ENCODE measurements around the gene PRKCA. TPM values are rescaled to one million over a fixed set of nuclear protein-coding genes. Genes with fewer than 3 reads are reported as not detected.

Gene PRKCA
- total RNA-seq, 1 experiment from 2014 or later: 29.5 TPM

DNA sequence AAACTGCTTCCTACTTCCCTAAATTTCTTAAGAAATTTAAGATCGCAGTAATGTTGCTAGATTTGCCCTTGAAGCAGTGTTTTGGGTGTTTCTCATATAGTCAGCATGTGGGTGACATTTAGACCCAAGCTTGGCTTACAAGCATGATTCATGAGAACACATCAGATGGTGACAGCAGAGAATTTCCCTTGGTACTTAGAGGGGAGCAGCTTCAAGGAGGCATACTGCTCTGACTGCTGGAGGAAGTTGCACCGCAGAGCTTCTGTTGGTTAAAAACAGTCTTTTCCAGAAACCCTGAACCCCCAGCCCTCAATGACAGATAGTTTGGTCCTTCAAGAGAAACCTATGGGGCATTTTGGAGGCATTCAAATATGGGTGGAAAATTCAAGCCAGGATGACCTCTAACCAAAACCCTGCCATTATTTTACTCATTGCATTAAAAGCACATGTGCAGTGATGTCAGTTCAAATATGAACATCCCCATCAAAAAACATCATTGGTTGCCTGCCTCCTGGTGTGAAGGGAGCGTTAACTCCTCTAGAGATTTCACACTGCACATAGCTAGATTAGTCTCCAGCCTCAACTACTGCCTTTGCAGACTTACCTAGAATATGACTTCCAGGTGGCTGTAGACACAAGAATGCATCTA, 331.0 kb downstream of the PRKCA start:
- Mint-ChIP-seq H3K27me3 (ENCODE audit: low read depth) (no peaks in the 10 kb centered on the region), H3K27ac (no peak overlapping the region), H3K36me3 (no peaks in the 10 kb centered on the region), H3K4me3 (no peak overlapping the region), H3K9me3 (no peaks in the 10 kb centered on the region), H3K4me1 (no peaks in the 10 kb centered on the region; the same call in 1 of the 2 replicates)
- DNase-seq (ENCODE audit: low spot score): no peak
- ChIA-PET POLR2A (no interaction called here), CTCF (no interaction called here)
- TF ChIP-seq ZNF423 (CRISPR knock-in tag; IDR thresholded peaks at IDR 0.05) (no peak), OVOL2 (CRISPR knock-in tag; IDR thresholded peaks at IDR 0.05; ENCODE audit: borderline replicate concordance) (no peak), RELA (CRISPR knock-in tag; IDR thresholded peaks at IDR 0.05; ENCODE audit: borderline replicate concordance) (no peak), NR1H2 (CRISPR knock-in tag; IDR thresholded peaks at IDR 0.05) (no peak), ZNF671 (CRISPR knock-in tag; IDR thresholded peaks at IDR 0.05) (no peak), JUN (CRISPR knock-in tag; IDR thresholded peaks at IDR 0.05) (no peak)
- TF ChIP-seq, protein P1, sequence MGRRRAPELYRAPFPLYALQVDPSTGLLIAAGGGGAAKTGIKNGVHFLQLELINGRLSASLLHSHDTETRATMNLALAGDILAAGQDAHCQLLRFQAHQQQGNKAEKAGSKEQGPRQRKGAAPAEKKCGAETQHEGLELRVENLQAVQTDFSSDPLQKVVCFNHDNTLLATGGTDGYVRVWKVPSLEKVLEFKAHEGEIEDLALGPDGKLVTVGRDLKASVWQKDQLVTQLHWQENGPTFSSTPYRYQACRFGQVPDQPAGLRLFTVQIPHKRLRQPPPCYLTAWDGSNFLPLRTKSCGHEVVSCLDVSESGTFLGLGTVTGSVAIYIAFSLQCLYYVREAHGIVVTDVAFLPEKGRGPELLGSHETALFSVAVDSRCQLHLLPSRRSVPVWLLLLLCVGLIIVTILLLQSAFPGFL (CRISPR knock-in tag; IDR thresholded peaks at IDR 0.05; ENCODE audit: borderline replicate concordance): no peak
- TF ChIP-seq, protein P2, sequence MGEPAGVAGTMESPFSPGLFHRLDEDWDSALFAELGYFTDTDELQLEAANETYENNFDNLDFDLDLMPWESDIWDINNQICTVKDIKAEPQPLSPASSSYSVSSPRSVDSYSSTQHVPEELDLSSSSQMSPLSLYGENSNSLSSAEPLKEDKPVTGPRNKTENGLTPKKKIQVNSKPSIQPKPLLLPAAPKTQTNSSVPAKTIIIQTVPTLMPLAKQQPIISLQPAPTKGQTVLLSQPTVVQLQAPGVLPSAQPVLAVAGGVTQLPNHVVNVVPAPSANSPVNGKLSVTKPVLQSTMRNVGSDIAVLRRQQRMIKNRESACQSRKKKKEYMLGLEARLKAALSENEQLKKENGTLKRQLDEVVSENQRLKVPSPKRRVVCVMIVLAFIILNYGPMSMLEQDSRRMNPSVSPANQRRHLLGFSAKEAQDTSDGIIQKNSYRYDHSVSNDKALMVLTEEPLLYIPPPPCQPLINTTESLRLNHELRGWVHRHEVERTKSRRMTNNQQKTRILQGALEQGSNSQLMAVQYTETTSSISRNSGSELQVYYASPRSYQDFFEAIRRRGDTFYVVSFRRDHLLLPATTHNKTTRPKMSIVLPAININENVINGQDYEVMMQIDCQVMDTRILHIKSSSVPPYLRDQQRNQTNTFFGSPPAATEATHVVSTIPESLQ (CRISPR knock-in tag; IDR thresholded peaks at IDR 0.05): no peak
- TF ChIP-seq, protein P3, sequence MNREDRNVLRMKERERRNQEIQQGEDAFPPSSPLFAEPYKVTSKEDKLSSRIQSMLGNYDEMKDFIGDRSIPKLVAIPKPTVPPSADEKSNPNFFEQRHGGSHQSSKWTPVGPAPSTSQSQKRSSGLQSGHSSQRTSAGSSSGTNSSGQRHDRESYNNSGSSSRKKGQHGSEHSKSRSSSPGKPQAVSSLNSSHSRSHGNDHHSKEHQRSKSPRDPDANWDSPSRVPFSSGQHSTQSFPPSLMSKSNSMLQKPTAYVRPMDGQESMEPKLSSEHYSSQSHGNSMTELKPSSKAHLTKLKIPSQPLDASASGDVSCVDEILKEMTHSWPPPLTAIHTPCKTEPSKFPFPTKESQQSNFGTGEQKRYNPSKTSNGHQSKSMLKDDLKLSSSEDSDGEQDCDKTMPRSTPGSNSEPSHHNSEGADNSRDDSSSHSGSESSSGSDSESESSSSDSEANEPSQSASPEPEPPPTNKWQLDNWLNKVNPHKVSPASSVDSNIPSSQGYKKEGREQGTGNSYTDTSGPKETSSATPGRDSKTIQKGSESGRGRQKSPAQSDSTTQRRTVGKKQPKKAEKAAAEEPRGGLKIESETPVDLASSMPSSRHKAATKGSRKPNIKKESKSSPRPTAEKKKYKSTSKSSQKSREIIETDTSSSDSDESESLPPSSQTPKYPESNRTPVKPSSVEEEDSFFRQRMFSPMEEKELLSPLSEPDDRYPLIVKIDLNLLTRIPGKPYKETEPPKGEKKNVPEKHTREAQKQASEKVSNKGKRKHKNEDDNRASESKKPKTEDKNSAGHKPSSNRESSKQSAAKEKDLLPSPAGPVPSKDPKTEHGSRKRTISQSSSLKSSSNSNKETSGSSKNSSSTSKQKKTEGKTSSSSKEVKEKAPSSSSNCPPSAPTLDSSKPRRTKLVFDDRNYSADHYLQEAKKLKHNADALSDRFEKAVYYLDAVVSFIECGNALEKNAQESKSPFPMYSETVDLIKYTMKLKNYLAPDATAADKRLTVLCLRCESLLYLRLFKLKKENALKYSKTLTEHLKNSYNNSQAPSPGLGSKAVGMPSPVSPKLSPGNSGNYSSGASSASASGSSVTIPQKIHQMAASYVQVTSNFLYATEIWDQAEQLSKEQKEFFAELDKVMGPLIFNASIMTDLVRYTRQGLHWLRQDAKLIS (CRISPR knock-in tag; IDR thresholded peaks at IDR 0.05; ENCODE audit: borderline replicate concordance): no peak
- ATAC-seq: no peak

DNA sequence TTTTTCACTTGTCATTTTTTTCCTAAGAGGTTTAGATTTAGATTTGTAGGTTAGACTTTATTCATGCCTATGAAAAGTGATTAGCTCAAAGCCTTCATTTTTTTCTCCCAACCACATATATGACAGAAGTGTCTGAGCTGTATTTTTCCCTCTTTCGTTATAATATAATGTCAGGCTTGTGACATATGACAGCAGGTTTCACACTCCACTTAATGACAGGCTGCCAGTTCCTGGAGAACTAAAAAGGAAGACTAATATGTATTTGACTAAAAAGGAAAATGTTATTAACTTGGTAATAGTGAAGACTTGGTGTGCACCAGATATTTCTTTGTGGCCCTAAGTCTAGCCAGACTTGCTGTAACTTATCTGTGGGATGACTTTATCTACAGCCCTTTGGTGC, 331.8 kb downstream of the PRKCA start:
- H3K27me3 Mint-ChIP-seq (ENCODE audit: low read depth): no peaks in the 10 kb centered on the region
- H3K4me3 Mint-ChIP-seq: no peak overlapping the region
- CTCF ChIA-PET: no interaction called here
- no peak for TF ChIP-seq OVOL2 (CRISPR knock-in tag; IDR thresholded peaks at IDR 0.05; ENCODE audit: borderline replicate concordance)
- no peak for TF ChIP-seq TP53 (CRISPR knock-in tag; IDR thresholded peaks at IDR 0.05)
- TF ChIP-seq ZNF263 (CRISPR knock-in tag; IDR thresholded peaks at IDR 0.05; ENCODE audit: low read depth): no peak
- TF ChIP-seq SOX15 (CRISPR knock-in tag; IDR thresholded peaks at IDR 0.05): no peak
- TF ChIP-seq MYBL2 (CRISPR knock-in tag; IDR thresholded peaks at IDR 0.05): no peak
- no peak for TF ChIP-seq KAT7 (CRISPR knock-in tag; IDR thresholded peaks at IDR 0.05; ENCODE audit: borderline replicate concordance)
- no peak overlapping the region for H3K27ac Mint-ChIP-seq
- no peaks in the 10 kb centered on the region for H3K36me3 Mint-ChIP-seq
- no peaks in the 10 kb centered on the region for H3K9me3 Mint-ChIP-seq
- DNase-seq (ENCODE audit: low spot score) (no peak), ATAC-seq (no peak)
- no peaks in the 10 kb centered on the region for H3K4me1 Mint-ChIP-seq
- POLR2A ChIA-PET: no interaction called here

DNA sequence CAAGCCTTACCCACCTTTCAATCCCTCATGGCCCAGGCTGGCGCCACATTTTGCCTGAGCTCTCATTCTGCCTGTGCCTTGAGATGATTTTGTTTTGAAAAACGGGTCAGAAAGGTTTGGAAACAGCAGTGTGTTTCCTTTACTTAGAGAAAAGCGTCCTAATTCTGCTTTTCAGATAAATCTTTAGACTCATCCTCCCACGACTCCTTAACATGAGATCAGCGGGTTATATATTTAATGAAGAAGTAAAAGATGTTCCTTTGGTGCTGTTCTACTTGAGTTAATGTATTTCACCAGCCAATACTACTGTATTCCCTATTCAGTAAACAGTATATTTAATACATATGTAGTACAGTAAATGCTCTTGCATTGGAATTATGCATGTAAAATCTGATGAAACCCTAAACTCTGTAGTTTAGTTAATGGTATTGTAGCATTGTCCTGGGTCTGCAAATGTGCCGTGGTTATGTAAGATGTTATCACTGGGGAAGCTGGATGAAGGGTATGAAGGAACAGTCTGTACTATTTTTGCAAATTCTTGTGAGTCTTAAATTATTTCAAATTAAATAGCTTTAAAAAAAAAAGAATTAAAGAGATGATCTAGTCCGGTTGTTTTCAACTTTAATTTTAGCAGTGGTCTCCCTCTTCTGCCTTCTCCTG, 333.1 kb downstream of the PRKCA start:
- ATAC-seq: no peak
- Mint-ChIP-seq H3K27ac (no peak overlapping the region), H3K4me3 (no peak overlapping the region), H3K4me1 (no peaks in the 10 kb centered on the region), H3K9me3 (no peaks in the 10 kb centered on the region), H3K27me3 (ENCODE audit: low read depth) (no peaks in the 10 kb centered on the region), H3K36me3 (no peaks in the 10 kb centered on the region)
- ChIA-PET POLR2A (interaction anchor here (0.5 kb wide), 1 partner anchor 21 kb away, joined by 3 read pairs; no protein-coding TSS in a partner anchor), CTCF (interaction anchor here (0.6 kb wide), 1 partner anchor 162 kb away, joined by 4 read pairs; no protein-coding TSS in a partner anchor)
- DNase-seq (ENCODE audit: low spot score): no peak
- TF ChIP-seq, protein P4, sequence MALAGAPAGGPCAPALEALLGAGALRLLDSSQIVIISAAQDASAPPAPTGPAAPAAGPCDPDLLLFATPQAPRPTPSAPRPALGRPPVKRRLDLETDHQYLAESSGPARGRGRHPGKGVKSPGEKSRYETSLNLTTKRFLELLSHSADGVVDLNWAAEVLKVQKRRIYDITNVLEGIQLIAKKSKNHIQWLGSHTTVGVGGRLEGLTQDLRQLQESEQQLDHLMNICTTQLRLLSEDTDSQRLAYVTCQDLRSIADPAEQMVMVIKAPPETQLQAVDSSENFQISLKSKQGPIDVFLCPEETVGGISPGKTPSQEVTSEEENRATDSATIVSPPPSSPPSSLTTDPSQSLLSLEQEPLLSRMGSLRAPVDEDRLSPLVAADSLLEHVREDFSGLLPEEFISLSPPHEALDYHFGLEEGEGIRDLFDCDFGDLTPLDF (CRISPR knock-in tag; IDR thresholded peaks at IDR 0.05): no peak
- TF ChIP-seq TP53 (CRISPR knock-in tag; IDR thresholded peaks at IDR 0.05) (no peak), MYBL2 (CRISPR knock-in tag; IDR thresholded peaks at IDR 0.05) (no peak), GRHL2 (CRISPR knock-in tag; IDR thresholded peaks at IDR 0.05; ENCODE audit: insufficient replicate concordance, severe bottlenecking) (no peak)

Data from WTC11 (cell line).